CD14-positive monocyte (primary cell): ENCODE measurements around the gene ANTXR2. TPM values are rescaled to one million over a fixed set of nuclear protein-coding genes. Genes with fewer than 3 reads are reported as not detected.

Source experiments
- DNase-seq, 3 donors: peaks; one replicate each; pipeline ENCODE4 v3.0.0-alpha.2; 2011 to 2022
- H2AFZ ChIP-seq: 2 replicates; pipeline ENCODE4 v1.6.0; 2012; ENCODE audit warnings: mild to moderate bottlenecking, low read depth, low read length, inconsistent platforms; ENCODE audit not compliant: insufficient read depth, poor library complexity, severe bottlenecking
- H3K27ac ChIP-seq, 2 donors: 1 replicate in 1 of 2; 2 replicates in 1 of 2; pipeline ENCODE4 v1.5.1; 2012 to 2013; ENCODE audit warnings: low read length in 2 of 2, control low read depth in 1 of 2, inconsistent platforms in 1 of 2, low read depth in 1 of 2, mild to moderate bottlenecking in 1 of 2
- H3K27me3 ChIP-seq, 2 donors: one replicate each; pipeline versions ENCODE4 v1.6.0 to v1.6.1; 2011 to 2013; ENCODE audit warnings: low read length in 2 of 2; ENCODE audit not compliant: control insufficient read depth in 2 of 2, insufficient read depth in 2 of 2
- H3K36me3 ChIP-seq, 2 donors: replicated peaks in 1 of 2; 1 replicate in 1 of 2; 2 replicates in 1 of 2; pipeline versions ENCODE4 v1.5.1 to v1.6.1; 2012 to 2013; ENCODE audit warnings: low read length in 2 of 2, control low read depth in 1 of 2, inconsistent platforms in 1 of 2, mild to moderate bottlenecking in 1 of 2; ENCODE audit not compliant: insufficient read depth in 2 of 2, control insufficient read depth in 1 of 2
- H3K4me1 ChIP-seq, 2 donors: 1 replicate in 1 of 2; 2 replicates in 1 of 2; pipeline versions ENCODE4 v1.5.1 to v1.6.1; 2012 to 2013; ENCODE audit warnings: low read length in 2 of 2, control low read depth in 1 of 2, inconsistent platforms in 1 of 2, mild to moderate bottlenecking in 1 of 2, moderate library complexity in 1 of 2; ENCODE audit not compliant: insufficient read depth in 2 of 2, control insufficient read depth in 1 of 2
- H3K4me2 ChIP-seq: replicated peaks from 2 replicates; pipeline ENCODE3; 2012; ENCODE audit warnings: low read length, moderate library complexity, mild to moderate bottlenecking; ENCODE audit not compliant: poor library complexity, severe bottlenecking; ENCODE audit errors: extremely low read depth
- H3K4me3 ChIP-seq, 3 experiments: fragments of 200-600 bp in 1 of 3; sonication (generic) in 1 of 3; replicated peaks in 1 of 3; 1 replicate in 2 of 3; 2 replicates in 1 of 3; pipeline ENCODE4 v1.5.1; 2011 to 2013; ENCODE audit warnings: low read length in 3 of 3, mild to moderate bottlenecking in 3 of 3, control low read depth in 2 of 3, low read depth in 2 of 3, inconsistent platforms in 1 of 3, moderate library complexity in 1 of 3
- H3K79me2 ChIP-seq: 2 replicates; pipeline ENCODE4 v1.6.0; 2012; ENCODE audit warnings: mild to moderate bottlenecking, control low read depth, inconsistent platforms, low read length, moderate library complexity; ENCODE audit not compliant: insufficient read depth
- H3K9ac ChIP-seq: 2 replicates; pipeline ENCODE4 v1.6.0; 2017; ENCODE audit warnings: low read length, mild to moderate bottlenecking; ENCODE audit not compliant: insufficient read depth, poor library complexity, severe bottlenecking
- H3K9me3 ChIP-seq, 2 donors: replicated peaks in 1 of 2; 1 replicate in 1 of 2; 2 replicates in 1 of 2; pipeline versions ENCODE4 v1.5.1 to v1.6.1; 2012 to 2013; ENCODE audit warnings: low read length in 2 of 2, control low read depth in 1 of 2; ENCODE audit not compliant: control insufficient read depth in 1 of 2, insufficient read depth in 1 of 2
- H4K20me1 ChIP-seq: 2 replicates; pipeline ENCODE4 v1.6.0; 2012; ENCODE audit warnings: mild to moderate bottlenecking, low read length, control low read depth, moderate library complexity; ENCODE audit not compliant: insufficient read depth
- H3K27ac Mint-ChIP-seq, 7 donors: one replicate each; pipeline ENCODE4 v1.8.0; 2020; ENCODE audit warnings: mild to moderate bottlenecking in 7 of 7, mixed read lengths in 7 of 7, moderate library complexity in 6 of 7, inconsistent platforms in 2 of 7
- H3K27me3 Mint-ChIP-seq, 3 donors: one replicate each; pipeline ENCODE4 v1.8.0; 2021 to 2022; ENCODE audit warnings: low read depth in 3 of 3, mild to moderate bottlenecking in 3 of 3, mixed read lengths in 3 of 3, moderate library complexity in 3 of 3, inconsistent platforms in 1 of 3
- H3K36me3 Mint-ChIP-seq, 2 donors: one replicate each; pipeline ENCODE4 v1.8.0; 2020; ENCODE audit warnings: mixed read lengths in 2 of 2, inconsistent platforms in 1 of 2, mild to moderate bottlenecking in 1 of 2
- H3K4me1 Mint-ChIP-seq: one replicate; pipeline ENCODE4 v1.8.0; 2020; ENCODE audit warnings: mild to moderate bottlenecking, mixed read lengths
- H3K4me3 Mint-ChIP-seq, 2 donors: one replicate each; pipeline ENCODE4 v1.8.0; 2020; ENCODE audit warnings: mild to moderate bottlenecking in 2 of 2, mixed read lengths in 2 of 2, moderate library complexity in 1 of 2
- H3K9me3 Mint-ChIP-seq, 7 donors: one replicate each; pipeline ENCODE4 v1.8.0; 2020 to 2022; ENCODE audit warnings: mixed read lengths in 7 of 7, mild to moderate bottlenecking in 6 of 7, moderate library complexity in 6 of 7, inconsistent platforms in 2 of 7
- WGBS: methylation state at CpG from one replicate; pipeline ENCODE4 v1.1.5; 2013; ENCODE audit warnings: missing lambda C conversion rate; ENCODE audit not compliant: insufficient coverage; 5-methylcytosine and 5-hydroxymethylcytosine counted together
- intact Hi-C, 2 donors: fragments of 100-400 bp; cut with micrococcal nuclease; formaldehyde crosslinking; loops; one replicate each; pipeline versions ENCODE4 v1.15.0 to v1.15.1; 2023
- polyA plus RNA-seq, 3 donors: library from polyadenylated mRNA; depleted of rRNA in 1 of 3; unstranded in 2 of 3; stranded (reverse) in 1 of 3; fragments of 300-500 nt in 2 of 3; fragments of >200 nt in 1 of 3; fragmentation: Illumina TruSeq in 2 of 3; gene quantifications; 1 replicate in 2 of 3; 2 replicates in 1 of 3; pipeline ENCODE4 v1.2.3, GENCODE V29; 2012 to 2021
- TF ChIP-seq, protein P1 (sequence below): fragments of 200-600 bp; IDR thresholded peaks from one replicate; pipeline ENCODE4 v1.8.0; 2022; ENCODE audit warnings: antibody characterized with exemption, mild to moderate bottlenecking

Gene ANTXR2
- polyA plus RNA-seq, 3 donors: 15.4 to 69.6 (median 59.2) TPM

GRCh38 chr4:80008351-80008750 is 64.7 kb downstream of the ANTXR2 start:
- H3K79me2 ChIP-seq: peaks cover 46% of the 10 kb centered on the region
- Mint-ChIP-seq H3K27ac (peak overlapping the region in 2 of 7 donors; percentile 61 to 70), H3K36me3 (peaks cover 49 to 77% of the 10 kb centered on the region in 2 donors), H3K4me1 (peaks cover 42% of the 10 kb centered on the region), H3K27me3 (peaks cover 0 to 2% (median 0%) of the 10 kb centered on the region in 3 donors), H3K9me3 (peaks cover 7 to 9% (median 8%) of the 10 kb centered on the region in 7 donors), H3K4me3 (no peak overlapping the region)
- peaks cover 3 to 7% of the 10 kb centered on the region in 2 donors for H3K9me3 ChIP-seq
- no peak overlapping the region for H3K4me2 ChIP-seq
- H3K9ac ChIP-seq: no peak overlapping the region
- DNase-seq: no peak
- no peak overlapping the region for H3K27ac ChIP-seq
- peaks cover 39% of the 10 kb centered on the region for H4K20me1 ChIP-seq
- no peaks in the 10 kb centered on the region for H3K27me3 ChIP-seq
- intact Hi-C loops: no loop called here
- H3K4me3 ChIP-seq: no peak overlapping the region
- no peak overlapping the region for H2AFZ ChIP-seq
- peaks cover 13 to 21% of the 10 kb centered on the region in 2 donors for H3K4me1 ChIP-seq
- H3K36me3 ChIP-seq: peaks cover 18 to 87% of the 10 kb centered on the region in 2 donors
- WGBS: no CpG with 5 or more reads among the region's 3 CpGs
- TF ChIP-seq, protein P1, sequence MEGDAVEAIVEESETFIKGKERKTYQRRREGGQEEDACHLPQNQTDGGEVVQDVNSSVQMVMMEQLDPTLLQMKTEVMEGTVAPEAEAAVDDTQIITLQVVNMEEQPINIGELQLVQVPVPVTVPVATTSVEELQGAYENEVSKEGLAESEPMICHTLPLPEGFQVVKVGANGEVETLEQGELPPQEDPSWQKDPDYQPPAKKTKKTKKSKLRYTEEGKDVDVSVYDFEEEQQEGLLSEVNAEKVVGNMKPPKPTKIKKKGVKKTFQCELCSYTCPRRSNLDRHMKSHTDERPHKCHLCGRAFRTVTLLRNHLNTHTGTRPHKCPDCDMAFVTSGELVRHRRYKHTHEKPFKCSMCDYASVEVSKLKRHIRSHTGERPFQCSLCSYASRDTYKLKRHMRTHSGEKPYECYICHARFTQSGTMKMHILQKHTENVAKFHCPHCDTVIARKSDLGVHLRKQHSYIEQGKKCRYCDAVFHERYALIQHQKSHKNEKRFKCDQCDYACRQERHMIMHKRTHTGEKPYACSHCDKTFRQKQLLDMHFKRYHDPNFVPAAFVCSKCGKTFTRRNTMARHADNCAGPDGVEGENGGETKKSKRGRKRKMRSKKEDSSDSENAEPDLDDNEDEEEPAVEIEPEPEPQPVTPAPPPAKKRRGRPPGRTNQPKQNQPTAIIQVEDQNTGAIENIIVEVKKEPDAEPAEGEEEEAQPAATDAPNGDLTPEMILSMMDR: no peak

DNA sequence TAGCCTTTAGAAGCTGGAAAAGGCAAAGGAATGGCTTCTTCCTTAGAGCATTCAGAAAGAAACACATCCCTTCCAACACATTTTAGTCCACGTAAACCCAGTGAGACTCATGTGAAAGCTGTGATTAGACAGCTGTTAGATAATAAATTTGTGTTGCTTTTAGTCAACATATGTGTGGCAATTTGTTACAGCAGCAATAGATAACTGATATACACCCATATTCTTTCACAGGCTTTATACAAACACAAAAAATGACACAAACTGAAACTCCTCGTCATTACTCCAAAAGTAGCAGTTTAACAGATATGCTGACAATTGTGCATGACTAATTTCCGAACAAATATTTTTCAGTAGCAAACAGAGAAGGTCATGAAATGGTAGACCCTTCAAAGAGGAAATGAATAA is 65.3 kb downstream of the ANTXR2 start:
- DNase-seq: no peak
- WGBS: no CpG with 5 or more reads among the region's 3 CpGs
- peaks cover 37% of the 10 kb centered on the region for H3K4me1 Mint-ChIP-seq
- peaks cover 38% of the 10 kb centered on the region for H4K20me1 ChIP-seq
- H3K27ac ChIP-seq: peak overlapping the region in 1 of 2 donors; percentile 39
- peaks cover 45 to 73% of the 10 kb centered on the region in 2 donors for H3K36me3 Mint-ChIP-seq
- peaks cover 44% of the 10 kb centered on the region for H3K79me2 ChIP-seq
- H3K4me2 ChIP-seq: no peak overlapping the region
- intact Hi-C loops: no loop called here
- H3K9me3 Mint-ChIP-seq: peaks cover 7 to 11% (median 8%) of the 10 kb centered on the region in 7 donors
- peaks cover 0 to 2% (median 0%) of the 10 kb centered on the region in 3 donors for H3K27me3 Mint-ChIP-seq
- no peak overlapping the region for H3K4me3 Mint-ChIP-seq
- no peaks in the 10 kb centered on the region for H3K27me3 ChIP-seq
- no peak overlapping the region for H3K9ac ChIP-seq
- TF ChIP-seq, protein P1: no peak
- peaks cover 15 to 85% of the 10 kb centered on the region in 2 donors for H3K36me3 ChIP-seq
- no peak overlapping the region for H3K27ac Mint-ChIP-seq
- peaks cover 3 to 7% of the 10 kb centered on the region in 2 donors for H3K9me3 ChIP-seq
- H3K4me1 ChIP-seq: peaks cover 13 to 21% of the 10 kb centered on the region in 2 donors
- no peak overlapping the region for H2AFZ ChIP-seq
- H3K4me3 ChIP-seq: no peak overlapping the region
